NCI-H345 (cell line): ENCODE measurements around the gene PRDM16.

Experiments
- DNase-seq: peaks from one replicate; lab custom pipeline; 2025; lab: John Stamatoyannopoulos, UW

The PRDM16 gene

DNA sequence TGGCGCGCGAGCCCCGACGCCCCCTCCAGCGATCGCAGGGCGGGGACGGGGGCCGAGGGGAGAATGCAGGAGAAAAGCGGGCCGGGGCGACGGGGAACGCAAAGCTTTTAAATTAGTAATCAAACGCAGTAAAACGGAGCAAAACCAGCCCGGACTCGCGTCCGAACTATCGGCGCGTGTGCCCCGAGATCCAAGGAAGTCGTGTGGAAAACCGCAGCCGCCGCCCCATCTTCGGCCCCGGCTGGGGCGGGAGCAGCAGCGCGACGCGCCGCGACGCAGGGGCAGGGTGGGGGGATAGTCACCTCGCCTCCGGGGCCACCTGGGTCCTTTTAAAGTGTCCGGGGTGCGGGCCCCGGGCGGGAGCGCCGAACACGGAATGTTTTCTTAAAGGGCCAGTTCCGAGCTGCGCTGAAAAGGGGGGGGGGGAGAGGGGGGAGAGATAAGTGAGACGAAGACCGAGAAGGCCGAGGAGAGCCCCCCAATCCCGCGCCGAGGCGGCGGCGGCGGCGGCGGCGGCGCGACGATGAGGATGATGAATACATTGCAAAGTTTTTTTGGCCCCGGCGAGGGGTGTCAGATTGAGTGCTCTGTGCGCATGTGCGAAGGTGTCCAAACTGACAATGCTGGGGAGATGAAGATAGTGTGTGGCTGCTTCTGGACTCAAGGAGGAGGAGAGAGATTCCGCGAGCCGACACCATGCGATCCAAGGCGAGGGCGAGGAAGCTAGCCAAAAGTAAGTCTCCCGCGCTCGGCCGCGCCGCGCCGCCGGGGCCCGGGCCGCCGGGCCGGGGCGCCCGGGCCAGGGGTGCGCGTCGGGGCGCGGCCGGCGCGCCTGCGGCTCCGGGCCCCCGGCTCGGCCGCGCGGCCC, at the start of gene PRDM16:
TSS of gene PRDM16 (plus strand) at position 640 of the 868 bp plus-strand sequence. CDS start at position 697, 57 bp downstream.
- no peak for DNase-seq

DNA sequence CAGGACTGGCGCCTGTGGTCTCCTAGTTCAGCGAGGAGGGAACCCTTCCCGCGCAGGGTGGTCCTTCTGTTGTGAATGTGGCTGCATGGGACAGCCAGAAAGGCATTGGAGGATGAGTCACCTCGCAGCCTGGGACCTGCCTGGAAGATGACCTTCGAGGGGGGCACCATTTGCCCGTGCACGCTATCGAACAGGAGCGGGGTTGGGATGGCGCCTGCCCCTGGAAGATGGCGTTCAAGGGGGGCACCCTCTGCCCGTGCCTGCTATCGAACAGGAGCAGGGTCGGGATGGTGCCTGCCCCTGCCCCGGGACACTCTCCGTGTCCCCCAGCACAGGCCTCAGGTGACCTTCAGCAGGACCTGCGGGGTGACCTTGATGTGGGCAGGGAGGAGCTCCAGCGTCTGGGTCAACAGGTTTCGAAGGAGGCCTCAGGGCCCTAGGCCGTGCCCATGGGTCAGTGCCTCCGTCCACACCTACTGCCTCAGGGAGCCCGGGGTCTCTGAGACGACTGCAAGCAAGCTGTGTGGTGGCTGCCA, 49.4 kb upstream of the PRDM16 start:
- no peak for DNase-seq

DNA sequence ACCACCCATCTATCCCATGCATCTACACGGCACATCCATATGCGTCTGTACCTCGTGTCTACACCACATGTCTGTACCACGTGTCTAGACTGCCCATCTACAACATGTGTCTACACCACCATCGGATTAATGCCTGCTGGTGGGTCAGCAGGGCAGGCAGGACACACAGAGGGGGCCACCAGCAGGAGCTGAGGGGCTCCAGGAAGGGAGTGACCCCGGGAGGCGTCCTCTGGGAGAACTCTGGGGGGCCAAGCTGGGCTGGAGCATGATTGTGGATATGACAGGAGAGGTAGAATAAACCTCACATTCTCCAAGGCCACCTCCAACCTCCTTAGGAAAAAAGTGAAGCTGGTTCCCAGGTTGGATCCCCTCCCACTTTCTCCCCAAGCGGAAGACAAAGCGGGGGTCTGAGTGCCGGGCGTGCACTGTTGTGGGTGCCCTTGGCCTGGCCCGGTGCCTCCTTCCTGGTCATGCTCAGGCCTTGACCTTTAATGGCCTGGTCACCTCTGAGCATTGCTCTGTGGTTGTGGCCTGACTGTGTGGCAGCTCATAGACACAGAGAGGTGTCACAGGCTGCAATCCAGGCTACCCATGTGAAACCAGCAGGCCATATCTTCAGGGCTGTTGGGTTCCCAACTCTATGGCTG, 48.6 kb upstream of the PRDM16 start:
- DNase-seq, result no peak

DNA sequence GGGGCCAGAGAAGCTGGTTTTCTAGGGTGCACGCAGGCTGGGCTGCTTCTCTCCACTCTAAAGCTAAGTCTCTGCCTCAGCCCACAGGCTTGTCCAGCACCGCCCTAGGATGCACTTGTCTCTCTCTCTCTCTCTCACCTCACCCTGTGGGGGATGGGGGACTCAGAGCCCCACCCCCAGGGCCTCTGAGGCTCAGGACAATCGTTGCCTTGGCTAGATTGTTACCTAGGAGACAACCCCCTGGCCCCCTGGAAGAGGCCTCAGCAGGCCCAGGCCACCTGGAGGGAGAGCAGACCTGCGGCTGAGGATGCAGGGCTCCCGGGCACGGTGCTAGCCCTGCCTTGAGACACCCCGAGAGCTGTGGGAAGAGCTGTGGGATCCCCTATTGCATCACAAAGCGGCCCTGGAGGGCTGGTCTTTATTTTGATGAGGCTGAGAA, 47.8 kb upstream of the PRDM16 start, which contains the start of gene ACTRT2:
TSS of gene ACTRT2 (plus strand) at position 235 of the 439 bp plus-strand sequence. CDS start 220 bp downstream, outside the sequence.
- DNase-seq, result no peak

DNA sequence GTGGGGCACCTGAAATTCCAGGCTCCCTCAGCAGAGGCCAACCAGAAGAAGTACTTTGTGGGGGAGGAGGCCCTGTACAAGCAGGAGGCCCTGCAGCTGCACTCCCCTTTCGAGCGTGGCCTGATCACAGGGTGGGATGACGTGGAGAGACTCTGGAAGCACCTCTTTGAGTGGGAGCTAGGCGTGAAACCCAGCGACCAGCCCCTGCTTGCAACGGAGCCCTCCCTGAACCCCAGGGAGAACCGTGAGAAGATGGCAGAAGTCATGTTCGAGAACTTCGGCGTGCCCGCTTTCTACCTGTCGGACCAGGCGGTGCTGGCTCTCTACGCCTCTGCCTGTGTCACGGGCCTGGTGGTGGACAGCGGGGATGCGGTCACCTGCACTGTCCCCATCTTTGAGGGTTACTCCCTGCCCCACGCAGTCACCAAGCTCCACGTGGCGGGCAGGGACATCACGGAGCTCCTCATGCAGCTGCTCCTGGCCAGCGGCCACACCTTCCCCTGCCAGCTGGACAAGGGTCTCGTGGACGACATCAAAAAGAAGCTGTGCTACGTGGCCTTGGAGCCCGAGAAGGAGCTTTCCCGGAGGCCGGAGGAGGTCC, 47.1 kb upstream of the PRDM16 start:
- no peak for DNase-seq

DNA sequence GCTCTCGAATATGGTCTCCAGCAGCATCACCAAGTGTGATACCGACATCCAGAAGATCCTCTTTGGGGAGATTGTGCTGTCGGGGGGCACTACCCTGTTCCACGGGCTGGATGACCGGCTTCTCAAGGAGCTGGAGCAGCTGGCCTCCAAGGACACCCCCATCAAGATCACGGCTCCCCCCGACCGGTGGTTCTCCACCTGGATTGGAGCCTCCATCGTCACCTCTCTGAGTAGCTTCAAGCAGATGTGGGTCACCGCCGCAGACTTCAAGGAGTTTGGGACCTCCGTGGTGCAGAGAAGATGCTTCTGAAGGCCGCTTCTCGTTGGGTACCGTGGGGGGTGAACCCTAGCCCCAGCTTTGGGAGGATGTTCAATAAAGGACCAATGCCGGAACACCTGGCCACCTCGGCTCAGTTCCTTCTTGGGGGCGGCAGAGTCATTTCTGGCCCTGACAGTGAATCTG, 46.5 kb upstream of the PRDM16 start:
- no peak for DNase-seq

DNA sequence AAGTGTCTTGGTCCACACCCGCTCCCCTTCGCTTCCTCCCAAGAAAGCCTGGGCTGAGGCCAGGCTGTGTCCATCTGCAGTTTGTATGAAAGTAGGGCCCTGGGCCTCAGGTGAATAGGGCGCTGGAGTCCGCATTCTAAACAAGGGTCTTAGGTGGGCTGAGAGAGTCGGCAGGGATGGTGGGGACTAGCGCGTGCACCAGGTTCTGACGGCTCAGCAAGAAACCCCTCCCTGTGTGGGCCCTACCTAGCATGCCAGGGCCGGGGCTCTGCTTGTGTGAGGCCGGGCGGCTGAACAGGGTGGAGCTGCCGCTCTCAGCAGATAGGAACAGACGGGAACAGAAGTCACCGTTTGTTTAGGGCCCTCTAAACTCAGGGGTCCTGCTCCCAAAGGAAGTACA, 46.0 kb upstream of the PRDM16 start:
- no peak for DNase-seq

DNA sequence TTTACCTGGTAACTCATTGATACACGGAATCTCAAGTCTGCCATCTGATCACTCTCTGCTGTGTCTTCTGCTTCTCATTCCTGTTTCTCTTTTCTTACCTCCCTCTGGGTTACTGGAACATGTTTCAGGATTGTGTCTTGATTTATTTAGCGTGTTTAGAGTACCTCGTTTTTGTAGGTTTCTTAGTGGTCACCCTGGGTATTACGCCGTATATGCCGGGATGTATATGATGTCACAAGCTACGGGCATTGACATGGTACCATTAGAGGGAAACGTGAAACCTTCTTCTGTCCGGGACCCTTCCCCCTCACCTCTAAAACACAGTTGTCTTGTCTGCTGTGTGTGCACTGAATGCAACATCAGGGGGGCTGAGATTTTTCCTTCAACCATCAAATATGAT, 45.0 kb upstream of the PRDM16 start:
- DNase-seq, result no peak

DNA sequence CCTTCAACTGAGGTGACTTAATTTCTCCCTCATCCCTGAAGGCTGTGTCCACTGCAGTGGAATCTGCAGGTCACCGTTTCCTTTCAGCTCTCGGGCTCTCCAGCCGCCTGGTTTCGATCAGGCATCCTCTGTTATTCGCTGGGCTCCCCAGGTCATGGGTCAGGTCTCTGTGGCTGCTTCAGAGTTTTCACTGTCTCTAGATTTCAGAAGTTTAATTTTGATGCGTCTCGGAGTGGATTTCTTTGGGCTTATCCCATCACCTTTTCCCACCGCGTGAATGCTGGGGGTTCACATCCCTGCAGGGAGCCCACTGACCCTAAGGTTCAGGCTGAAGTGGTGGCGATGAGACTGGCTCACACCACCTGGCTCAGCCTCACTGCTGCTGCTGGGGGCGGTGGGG, 44.4 kb upstream of the PRDM16 start:
- no peak for DNase-seq

DNA sequence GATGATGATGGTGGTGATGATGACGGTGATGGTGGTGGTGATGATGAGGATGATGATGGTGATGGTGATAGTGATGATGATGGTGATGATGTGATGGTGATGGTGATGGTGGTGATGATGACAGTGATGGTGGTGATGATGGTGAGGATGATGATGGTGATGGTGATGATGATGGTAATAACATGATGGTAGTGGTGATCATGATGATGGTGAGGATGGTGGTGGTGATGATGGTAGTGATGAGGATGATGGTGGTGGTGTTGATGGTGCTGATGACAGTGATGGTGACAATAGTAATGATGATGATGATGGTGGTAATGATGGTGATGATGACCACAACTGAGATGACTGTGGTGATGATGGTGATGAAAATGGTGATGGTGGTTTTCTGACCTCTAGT, 42.9 kb upstream of the PRDM16 start:
- DNase-seq, result no peak

DNA sequence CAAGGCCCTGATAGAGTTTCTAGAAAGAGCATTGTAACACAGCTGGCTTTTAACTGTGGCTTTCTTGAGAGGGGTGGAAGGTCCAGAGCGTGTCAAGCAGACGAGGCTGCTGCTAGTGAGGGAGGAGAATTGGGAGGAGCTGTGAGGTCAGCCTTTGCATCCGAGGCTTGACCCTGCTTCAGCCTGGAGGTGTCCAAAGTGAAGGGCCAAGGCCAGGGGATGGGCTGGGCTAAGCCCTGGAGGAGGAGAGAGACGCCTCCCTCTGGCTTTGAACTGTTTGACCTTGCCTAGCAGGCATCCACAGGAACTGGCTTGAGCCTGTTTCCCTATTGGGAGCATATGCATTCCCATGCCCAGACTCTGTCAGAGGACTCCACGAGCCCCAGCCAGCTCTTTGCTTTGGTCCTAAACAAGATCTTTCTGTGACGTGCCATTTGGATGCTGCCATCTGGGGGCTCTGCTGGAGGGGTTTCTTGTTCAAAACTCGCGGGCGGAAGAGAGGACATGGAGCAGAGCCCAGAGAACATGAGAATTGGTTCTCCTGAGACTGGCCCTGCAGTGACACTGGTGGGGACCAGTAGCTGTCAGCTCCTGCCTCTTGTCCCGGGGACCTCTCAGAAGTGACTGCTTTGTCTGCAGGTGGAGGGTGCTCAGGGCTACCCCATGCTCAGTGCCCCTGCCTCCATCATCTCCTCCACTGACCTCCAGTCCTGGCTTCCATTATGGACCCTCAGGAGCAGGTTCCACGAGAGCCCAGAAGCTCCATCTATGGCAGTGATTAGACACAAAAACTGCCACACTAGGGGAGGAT, 42.2 kb upstream of the PRDM16 start:
- DNase-seq, result no peak

DNA sequence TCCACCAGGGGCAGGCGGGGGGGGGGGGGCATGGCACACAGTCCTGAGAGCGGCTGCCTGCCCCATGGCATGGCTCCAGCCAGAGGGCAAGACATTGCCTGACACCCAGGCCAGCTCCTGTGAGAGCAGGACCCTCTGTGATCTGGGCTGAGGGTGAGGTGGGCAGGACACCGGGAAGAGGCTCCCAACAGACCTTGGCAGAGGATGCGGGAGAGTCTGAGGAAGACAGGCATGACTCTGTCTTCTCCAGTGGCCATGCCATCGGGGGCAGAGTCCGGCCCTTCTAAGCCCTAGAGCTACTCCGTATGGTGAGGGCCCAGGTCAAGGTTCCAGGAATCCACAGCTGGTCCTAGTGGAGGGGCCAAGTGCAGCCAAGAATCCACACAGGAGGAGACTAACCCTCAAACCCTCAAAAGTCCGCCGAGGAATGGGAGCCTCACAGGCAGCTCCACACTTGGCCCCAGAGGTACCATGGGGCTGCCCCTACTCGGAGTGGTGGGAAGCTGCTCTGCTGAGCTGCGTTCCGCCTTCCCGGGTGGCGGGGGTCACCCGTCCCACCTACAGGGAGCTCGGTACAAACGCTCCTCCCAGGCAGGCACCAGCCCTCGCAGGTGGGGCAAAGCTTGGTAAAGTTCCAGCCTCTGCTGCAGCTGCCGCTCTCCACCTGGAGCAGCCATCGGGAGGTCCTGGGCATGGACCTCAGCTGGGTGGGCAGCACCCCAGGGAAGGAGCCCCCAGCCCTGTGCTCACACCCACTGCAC, 41.2 kb upstream of the PRDM16 start:
- DNase-seq, result no peak

DNA sequence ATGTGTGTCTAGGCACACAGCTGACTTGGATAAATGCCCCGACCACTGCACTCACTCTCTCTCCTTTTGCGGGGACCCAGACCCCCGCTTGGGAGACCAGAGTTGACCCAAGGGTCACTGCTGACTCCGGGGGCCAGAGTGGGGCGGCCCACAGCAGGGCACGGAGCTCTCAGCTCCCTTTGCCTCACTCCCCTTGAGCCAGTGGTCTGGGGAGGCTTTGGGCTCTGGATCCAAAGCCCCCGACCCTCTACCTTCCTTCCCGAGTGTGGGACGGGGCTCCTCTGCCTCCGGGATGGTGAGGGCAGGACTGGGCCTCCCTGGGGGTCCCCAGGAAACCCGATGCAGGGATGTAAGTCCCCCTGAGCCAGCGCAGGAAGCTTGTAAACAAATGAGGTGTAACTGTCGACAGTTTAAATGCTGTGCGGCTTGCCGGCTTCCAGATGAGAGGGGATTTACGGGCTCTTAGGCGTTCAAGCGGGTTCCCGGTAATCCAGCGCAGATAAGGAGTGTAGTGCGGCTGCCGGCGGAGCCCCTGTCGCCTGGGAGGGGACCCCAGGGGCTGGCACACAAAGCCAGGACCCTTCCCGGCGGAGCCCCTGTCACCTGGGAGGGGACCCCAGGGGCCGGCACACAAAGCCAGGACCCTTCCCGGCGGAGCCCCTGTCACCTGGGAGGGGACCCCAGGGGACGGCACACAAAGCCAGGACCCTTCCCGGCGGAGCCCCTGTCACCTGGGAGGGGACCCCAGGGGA, 40.3 kb upstream of the PRDM16 start:
- no peak for DNase-seq

DNA sequence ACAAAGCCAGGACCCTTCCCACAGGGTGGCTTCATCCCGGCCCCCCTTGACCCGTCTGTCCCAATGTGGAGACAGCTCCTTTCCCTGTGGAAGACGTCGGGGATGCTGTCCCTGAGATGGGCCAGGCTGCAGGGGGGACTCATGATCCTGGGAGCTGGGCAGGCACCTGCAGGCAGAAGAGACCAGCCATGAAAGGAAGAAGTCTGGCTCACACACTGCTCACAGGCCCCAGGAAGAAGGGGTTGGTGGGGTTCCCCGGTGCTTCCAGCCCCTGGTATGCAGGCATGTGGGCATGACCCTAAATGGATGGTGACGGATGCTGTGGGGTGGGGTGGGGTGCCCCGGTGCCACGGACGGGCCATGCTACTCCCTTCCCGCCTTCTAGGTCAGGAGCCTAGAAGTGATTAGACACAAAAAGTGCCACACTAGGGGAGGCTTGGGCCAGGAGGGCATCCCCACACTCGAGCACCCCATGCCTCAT, 39.5 kb upstream of the PRDM16 start:
- no peak for DNase-seq

DNA sequence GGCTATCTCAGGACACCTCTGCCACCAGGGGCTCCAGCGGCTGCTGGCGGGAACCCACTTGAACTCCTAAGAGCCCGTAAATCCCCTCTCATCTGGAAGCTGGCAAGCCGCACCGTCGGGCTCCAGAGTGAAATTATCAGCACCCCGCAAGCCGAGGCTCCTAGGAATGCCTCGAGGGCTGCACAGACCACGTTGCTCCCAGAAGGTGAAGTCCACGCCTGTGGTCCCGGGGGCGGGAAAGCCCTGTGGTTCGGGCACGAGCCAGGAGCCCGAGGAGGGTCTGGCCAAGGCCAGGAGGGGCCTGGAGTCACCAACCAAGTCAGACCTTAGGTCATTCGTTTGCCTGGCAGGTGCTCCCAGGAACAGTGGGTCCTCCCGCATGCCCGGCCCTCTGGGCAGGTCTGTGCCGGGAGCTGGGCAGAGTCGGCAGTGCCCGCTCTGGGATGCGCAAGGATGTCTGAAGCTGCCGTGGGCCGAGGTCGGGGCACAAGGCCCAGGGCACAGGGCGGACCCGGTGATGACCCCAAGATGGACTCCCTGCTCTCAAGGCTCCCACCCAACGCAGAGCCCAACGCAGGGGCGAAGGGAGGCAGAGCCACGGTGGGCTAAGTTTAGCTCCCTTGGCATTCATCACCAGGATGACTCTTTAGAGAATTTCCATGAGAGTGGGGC, 38.9 kb upstream of the PRDM16 start:
- no peak for DNase-seq

DNA sequence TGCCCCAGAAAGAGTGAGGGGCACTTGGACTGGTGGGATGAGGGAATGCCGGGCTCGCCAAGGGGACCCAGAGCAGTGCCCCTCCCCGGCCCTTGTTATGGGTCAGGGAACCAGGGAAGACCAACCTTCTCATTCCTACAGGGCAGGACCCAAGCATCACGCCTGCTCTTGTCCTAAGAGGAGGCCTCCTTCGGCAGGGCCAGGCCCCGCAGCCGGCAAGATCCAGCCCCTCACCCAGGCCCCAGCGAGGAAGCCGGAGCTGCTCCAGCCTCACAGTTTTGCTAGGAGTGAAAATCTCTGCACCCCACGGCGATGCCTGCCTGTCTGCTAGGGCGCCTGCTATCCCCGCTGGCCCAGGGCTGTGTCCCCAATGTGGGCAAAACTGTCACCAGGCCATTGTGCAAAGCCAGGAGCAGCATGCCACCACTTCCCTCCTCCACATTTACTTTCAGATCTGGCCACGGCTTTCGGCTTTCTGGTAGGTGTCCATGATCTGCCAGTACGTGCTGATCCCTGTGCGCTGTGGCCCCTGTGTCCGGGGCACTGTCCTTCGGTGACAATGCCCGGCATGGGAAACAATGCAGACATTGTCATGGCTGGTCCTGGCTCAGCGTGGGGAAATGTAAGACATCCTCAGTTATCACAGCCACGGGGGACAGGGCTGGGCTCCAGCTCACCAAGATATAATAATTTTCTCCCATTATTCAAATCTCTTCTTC, 38.2 kb upstream of the PRDM16 start:
- DNase-seq, result no peak

DNA sequence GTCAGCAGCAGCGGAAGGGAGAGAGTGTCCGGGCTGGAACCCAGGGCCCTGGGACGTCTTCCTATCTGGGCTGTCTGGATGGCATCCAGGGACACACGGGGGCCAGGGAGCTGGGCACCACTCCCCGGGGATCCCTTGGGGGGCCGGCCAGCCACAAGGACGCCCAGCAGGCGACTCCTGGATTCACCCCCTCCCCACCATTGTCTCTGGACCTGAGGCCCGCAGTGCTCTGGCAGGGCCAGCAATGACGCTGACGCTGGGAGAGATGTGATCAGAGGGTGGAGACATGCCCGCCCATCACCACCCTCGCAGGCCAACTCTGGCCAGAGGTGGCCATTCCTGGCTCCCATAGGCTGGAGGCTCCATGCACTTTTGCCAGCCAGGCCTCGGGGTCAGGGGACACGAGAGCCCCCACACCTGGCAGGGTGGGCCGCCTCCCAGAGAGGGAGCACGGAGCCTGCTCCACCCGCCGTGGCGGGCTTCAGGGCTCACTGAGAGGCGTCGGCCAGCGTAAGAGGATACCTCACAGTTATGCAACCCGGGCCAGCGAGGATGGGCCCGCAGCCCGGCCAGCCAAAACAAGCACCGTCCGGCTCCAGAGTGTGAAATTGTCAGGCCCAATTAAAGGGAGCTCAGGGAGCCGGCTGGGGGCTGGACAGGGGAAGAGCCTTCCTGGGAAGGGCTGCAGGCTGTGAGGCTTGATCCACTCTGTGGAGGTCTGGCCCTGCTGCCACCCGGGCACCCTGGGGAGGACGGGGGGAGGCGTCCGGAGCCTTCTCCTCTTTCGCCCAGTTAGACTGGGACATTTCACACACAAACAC, 37.4 kb upstream of the PRDM16 start:
- DNase-seq, result no peak
